NCI-H526 treated with DMSO at 0.1 percent for 48 hours (cell line): ENCODE data around the gene ZSCAN4.

Experiments
- DNase-seq: peaks from one replicate; lab custom pipeline; 2025; lab: John Stamatoyannopoulos, UW

ZSCAN4 gene

GRCh38 chr19:57675881-57676280 is 7.1 kb downstream of the ZSCAN4 start:
- no peak for DNase-seq

DNA sequence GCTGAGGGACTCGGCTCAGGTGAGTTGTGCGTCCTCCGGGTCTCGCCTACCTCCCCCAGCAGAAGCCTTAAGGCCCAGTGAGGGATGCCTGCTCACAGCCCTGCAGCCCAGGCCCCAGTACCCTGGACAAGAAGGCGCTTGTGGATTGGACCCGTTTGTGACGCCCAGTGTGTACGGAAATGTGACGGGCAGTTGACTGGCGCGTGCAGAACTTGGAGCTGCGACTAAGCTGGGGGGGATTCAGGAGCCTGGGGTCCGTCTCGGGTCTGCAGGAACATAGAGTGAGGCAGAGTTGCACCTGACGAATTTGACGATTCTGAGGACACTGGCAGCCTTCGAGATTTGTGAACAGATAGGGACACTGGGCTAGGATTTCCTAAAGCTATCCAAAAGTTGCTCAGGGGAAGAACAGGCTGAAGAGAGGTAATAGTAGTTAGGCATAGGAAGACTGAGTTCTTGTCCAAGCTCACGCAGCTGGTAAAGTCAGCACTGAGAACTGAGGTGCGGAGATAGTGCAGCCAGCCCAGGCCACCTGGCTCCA is 13.6 kb downstream of the ZSCAN4 start:
- DNase-seq = no peak

GRCh38 chr19:57686727-57687126 is 18.0 kb downstream of the ZSCAN4 start:
- DNase-seq = no peak

- DNase-seq = no peak
Observed at GRCh38 chr19:57687363-57688010, 18.8 kb downstream of the ZSCAN4 start.

- no peak for DNase-seq
Observed at GRCh38 chr19:57688011-57688763, 19.5 kb downstream of the ZSCAN4 start.

- DNase-seq = no peak
Observed at GRCh38 chr19:57689750-57690149, 21.0 kb downstream of the ZSCAN4 start.

- DNase-seq = no peak
Observed at GRCh38 chr19:57701625-57702024, 32.9 kb downstream of the ZSCAN4 start.

DNA sequence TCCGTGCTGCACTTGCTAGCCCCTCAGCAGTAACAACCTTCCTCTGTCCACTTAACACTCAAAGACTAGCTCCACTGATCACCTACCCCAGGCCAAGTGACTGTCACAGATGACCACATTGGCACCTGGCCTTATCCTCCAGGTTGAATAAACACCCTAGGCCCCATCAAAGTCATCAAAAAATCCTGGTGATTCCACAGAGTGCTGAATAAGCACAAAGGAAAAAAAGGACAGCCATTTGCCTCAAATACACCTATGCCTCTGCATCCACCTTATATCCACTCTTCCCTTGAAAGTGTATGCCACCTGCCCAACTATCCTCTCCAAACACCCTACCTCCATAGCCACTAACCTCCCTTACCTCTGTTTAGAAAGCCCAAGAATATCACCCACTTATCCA is 37.6 kb downstream of the ZSCAN4 start:
- no peak for DNase-seq

GRCh38 chr19:57708641-57709361 is 40.1 kb downstream of the ZSCAN4 start, which contains the start of gene ZNF154:
TSS of gene ZNF154 (minus strand) at chr19:57709204. CDS start at chr19:57708971, 233 bp downstream.
- peak; percentile 44 for DNase-seq

- DNase-seq = no peak
Observed at GRCh38 chr19:57709616-57710015, 40.9 kb downstream of the ZSCAN4 start.

GRCh38 chr19:57712222-57712621 is 43.5 kb downstream of the ZSCAN4 start:
- DNase-seq = no peak

- DNase-seq = no peak
Observed at GRCh38 chr19:57719424-57719823, 50.7 kb downstream of the ZSCAN4 start.

DNA sequence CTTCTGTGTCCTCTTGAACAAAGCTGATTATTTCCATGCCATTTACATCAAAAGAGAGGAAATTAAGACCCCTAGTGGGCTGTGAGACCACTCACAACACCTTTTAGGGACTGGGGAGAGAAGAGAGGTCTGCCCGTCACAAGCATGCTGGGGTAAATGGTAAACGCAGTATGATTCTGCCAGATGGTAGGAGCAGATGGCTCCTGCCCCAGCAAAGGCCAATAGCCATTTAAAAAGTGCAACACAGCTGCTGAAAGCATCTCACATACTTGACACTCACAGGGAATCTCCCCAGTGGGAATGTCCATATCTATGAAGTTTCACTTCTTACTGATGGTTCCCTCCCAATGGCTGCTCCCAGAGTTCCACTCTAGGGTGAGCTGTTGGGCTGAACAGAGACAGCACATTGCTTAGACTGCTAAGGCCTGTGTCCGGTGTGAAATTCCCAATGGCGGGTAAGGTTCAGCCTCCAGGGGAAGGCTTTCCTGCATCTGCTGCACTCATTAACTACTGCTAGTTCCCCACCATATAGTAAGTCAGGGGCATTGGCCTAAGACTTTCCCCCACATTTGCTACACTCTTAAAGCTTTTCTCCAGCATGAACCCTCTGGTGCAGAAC is 51.3 kb downstream of the ZSCAN4 start:
- DNase-seq = no peak

- no peak for DNase-seq
Observed at GRCh38 chr19:57720878-57721277, 52.1 kb downstream of the ZSCAN4 start.
